Measurements from ENCODE around the gene MFAP4. TPM values are rescaled to one million over a fixed set of nuclear protein-coding genes. Genes with fewer than 3 reads are reported as not detected.

MFAP4 gene
- total RNA-seq, 1 donor from 2014 or later = 307 TPM

- peaks cover 5% of the 10 kb centered on the region for H3K36me3 Mint-ChIP-seq (ENCODE audit: low read depth)
- peak; percentile 68 for DNase-seq (ENCODE audit: low spot score)
- no peak overlapping the region for H3K4me3 Mint-ChIP-seq (ENCODE audit: unreplicated experiment)
- H3K4me1 Mint-ChIP-seq (ENCODE audit: low read depth) = peaks cover 39% of the 10 kb centered on the region
- no peaks in the 10 kb centered on the region for H3K27me3 Mint-ChIP-seq (ENCODE audit: low read depth)
- TF ChIP-seq CTCF (IDR thresholded peaks at IDR 0.05) = no peak
- H3K9me3 Mint-ChIP-seq (ENCODE audit: low read depth) = no peaks in the 10 kb centered on the region
- no peak overlapping the region for H3K27ac Mint-ChIP-seq (ENCODE audit: unreplicated experiment)
Measured at GRCh38 chr17:19360772-19361171, 26.2 kb downstream of the MFAP4 start.

- Mint-ChIP-seq H3K27me3 (ENCODE audit: low read depth) (no peaks in the 10 kb centered on the region), H3K9me3 (ENCODE audit: low read depth) (no peaks in the 10 kb centered on the region), H3K36me3 (ENCODE audit: low read depth) (peaks cover 5% of the 10 kb centered on the region), H3K4me3 (ENCODE audit: unreplicated experiment) (no peak overlapping the region), H3K27ac (ENCODE audit: unreplicated experiment) (no peak overlapping the region), H3K4me1 (ENCODE audit: low read depth) (peaks cover 33% of the 10 kb centered on the region)
- TF ChIP-seq CTCF (IDR thresholded peaks at IDR 0.05) = no peak
- peak; percentile 58 for DNase-seq (ENCODE audit: low spot score)
Measured at GRCh38 chr17:19359856-19360255, 27.1 kb downstream of the MFAP4 start.

GRCh38 chr17:19359151-19359550, 27.8 kb downstream of the MFAP4 start:
- H3K4me1 Mint-ChIP-seq (ENCODE audit: low read depth) = peaks cover 33% of the 10 kb centered on the region
- H3K4me3 Mint-ChIP-seq (ENCODE audit: unreplicated experiment) = no peak overlapping the region
- no peak for TF ChIP-seq CTCF (IDR thresholded peaks at IDR 0.05)

GRCh38 chr17:19357761-19358160, 29.2 kb downstream of the MFAP4 start:
- Mint-ChIP-seq H3K4me1 (ENCODE audit: low read depth) (peaks cover 24% of the 10 kb centered on the region), H3K4me3 (ENCODE audit: unreplicated experiment) (no peak overlapping the region), H3K27me3 (ENCODE audit: low read depth) (no peaks in the 10 kb centered on the region), H3K9me3 (ENCODE audit: low read depth) (no peaks in the 10 kb centered on the region), H3K36me3 (ENCODE audit: low read depth) (peaks cover 5% of the 10 kb centered on the region), H3K27ac (ENCODE audit: unreplicated experiment) (no peak overlapping the region)
- peak; percentile 34 for DNase-seq (ENCODE audit: low spot score)
- no peak for TF ChIP-seq CTCF (IDR thresholded peaks at IDR 0.05)

More at GRCh38 chr17:19359151-19359550, 27.8 kb downstream of the MFAP4 start:
- peaks cover 5% of the 10 kb centered on the region for H3K36me3 Mint-ChIP-seq (ENCODE audit: low read depth)
- no peak overlapping the region for H3K27ac Mint-ChIP-seq (ENCODE audit: unreplicated experiment)
- DNase-seq (ENCODE audit: low spot score) = peak; percentile 53
- H3K9me3 Mint-ChIP-seq (ENCODE audit: low read depth) = no peaks in the 10 kb centered on the region
- H3K27me3 Mint-ChIP-seq (ENCODE audit: low read depth) = no peaks in the 10 kb centered on the region

GRCh38 chr17:19357351-19357750, 29.6 kb downstream of the MFAP4 start:
- H3K4me3 Mint-ChIP-seq (ENCODE audit: unreplicated experiment) = no peak overlapping the region
- H3K36me3 Mint-ChIP-seq (ENCODE audit: low read depth) = peaks cover 5% of the 10 kb centered on the region
- no peak for TF ChIP-seq CTCF (IDR thresholded peaks at IDR 0.05)
- H3K9me3 Mint-ChIP-seq (ENCODE audit: low read depth) = no peaks in the 10 kb centered on the region
- no peak overlapping the region for H3K27ac Mint-ChIP-seq (ENCODE audit: unreplicated experiment)
- no peaks in the 10 kb centered on the region for H3K27me3 Mint-ChIP-seq (ENCODE audit: low read depth)
- H3K4me1 Mint-ChIP-seq (ENCODE audit: low read depth) = peaks cover 24% of the 10 kb centered on the region
- peak; percentile 68 for DNase-seq (ENCODE audit: low spot score)
